IPS-18a (cell line): ENCODE measurements around the gene UGGT1.

Source experiments
- H3K27ac ChIP-seq: one replicate; pipeline ENCODE4 v1.5.1; 2013; ENCODE audit warnings: low read length
- H3K27me3 ChIP-seq: one replicate; pipeline ENCODE4 v1.6.1; 2013; ENCODE audit warnings: mild to moderate bottlenecking, low read length; ENCODE audit not compliant: control insufficient read depth, insufficient read depth
- H3K36me3 ChIP-seq: one replicate; pipeline ENCODE4 v1.6.1; 2013; ENCODE audit warnings: low read depth, low read length; ENCODE audit not compliant: control insufficient read depth
- H3K4me1 ChIP-seq: one replicate; pipeline ENCODE4 v1.6.1; 2013; ENCODE audit warnings: low read depth, low read length; ENCODE audit not compliant: control insufficient read depth
- H3K4me3 ChIP-seq: one replicate; pipeline ENCODE4 v1.5.1; 2013; ENCODE audit warnings: low read length
- H3K9ac ChIP-seq: one replicate; pipeline ENCODE4 v1.6.1; 2013; ENCODE audit warnings: mild to moderate bottlenecking, low read length, moderate library complexity
- H3K9me3 ChIP-seq: one replicate; pipeline ENCODE4 v1.6.1; 2013; ENCODE audit warnings: low read depth, low read length; ENCODE audit not compliant: control insufficient read depth

UGGT1 gene

GRCh38 chr2:128090945-128091725 is at the start of gene UGGT1:
Gene UGGT1 (plus strand): TSS chr2:128091200. CDS start chr2:128091358, 158 bp downstream.
- Histone ChIP-seq H3K27me3 (no peaks in the 10 kb centered on the region), H3K27ac (no peak within 1 kb of the TSS), H3K4me3 (peak within 1 kb of the TSS; percentile 90), H3K9ac (peak within 1 kb of the TSS; percentile 80), H3K36me3 (no peaks in the 10 kb centered on the region), H3K4me1 (no peaks in the 10 kb centered on the region), H3K9me3 (no peaks in the 10 kb centered on the region)

- Histone ChIP-seq H3K9me3 (peaks cover 20% of the 10 kb centered on the region), H3K27me3 (no peaks in the 10 kb centered on the region), H3K9ac (no peak overlapping the region), H3K4me3 (no peak overlapping the region), H3K36me3 (no peaks in the 10 kb centered on the region), H3K4me1 (no peaks in the 10 kb centered on the region), H3K27ac (no peak overlapping the region)
These were observed 49.4 kb upstream of the UGGT1 start for GRCh38 chr2:128041561-128041960.

GRCh38 chr2:128043041-128043440 is 48.0 kb upstream of the UGGT1 start:
- Histone ChIP-seq H3K9me3 (peaks cover 14% of the 10 kb centered on the region), H3K36me3 (no peaks in the 10 kb centered on the region), H3K9ac (no peak overlapping the region), H3K27ac (no peak overlapping the region), H3K4me1 (no peaks in the 10 kb centered on the region), H3K4me3 (no peak overlapping the region), H3K27me3 (no peaks in the 10 kb centered on the region)

- Histone ChIP-seq H3K27ac (no peak overlapping the region), H3K9me3 (no peaks in the 10 kb centered on the region), H3K4me1 (no peaks in the 10 kb centered on the region), H3K36me3 (no peaks in the 10 kb centered on the region), H3K9ac (no peak overlapping the region), H3K4me3 (no peak overlapping the region), H3K27me3 (no peaks in the 10 kb centered on the region)
These were observed 37.7 kb upstream of the UGGT1 start for GRCh38 chr2:128053331-128053730.

GRCh38 chr2:128054104-128054885 is 36.7 kb upstream of the UGGT1 start:
- Histone ChIP-seq H3K36me3 (no peaks in the 10 kb centered on the region), H3K9me3 (no peaks in the 10 kb centered on the region), H3K4me3 (no peak overlapping the region), H3K27me3 (no peaks in the 10 kb centered on the region), H3K27ac (no peak overlapping the region), H3K9ac (no peak overlapping the region), H3K4me1 (no peaks in the 10 kb centered on the region)

GRCh38 chr2:128057334-128057733 is 33.7 kb upstream of the UGGT1 start:
- Histone ChIP-seq H3K36me3 (no peaks in the 10 kb centered on the region), H3K9me3 (no peaks in the 10 kb centered on the region), H3K9ac (no peak overlapping the region), H3K4me1 (no peaks in the 10 kb centered on the region), H3K27me3 (no peaks in the 10 kb centered on the region), H3K4me3 (no peak overlapping the region), H3K27ac (no peak overlapping the region)

- no peaks in the 10 kb centered on the region for H3K36me3 ChIP-seq
- no peak overlapping the region for H3K4me3 ChIP-seq
These were observed 32.9 kb upstream of the UGGT1 start for GRCh38 chr2:128058114-128058513.

GRCh38 chr2:128062571-128062970 is 28.4 kb upstream of the UGGT1 start:
- Histone ChIP-seq H3K36me3 (no peaks in the 10 kb centered on the region), H3K27ac (no peak overlapping the region), H3K27me3 (no peaks in the 10 kb centered on the region), H3K9ac (no peak overlapping the region), H3K4me1 (no peaks in the 10 kb centered on the region), H3K4me3 (no peak overlapping the region), H3K9me3 (no peaks in the 10 kb centered on the region)

More at GRCh38 chr2:128058114-128058513, 32.9 kb upstream of the UGGT1 start:
- no peak overlapping the region for H3K9ac ChIP-seq
- no peaks in the 10 kb centered on the region for H3K27me3 ChIP-seq
- H3K9me3 ChIP-seq = no peaks in the 10 kb centered on the region
- H3K4me1 ChIP-seq = no peaks in the 10 kb centered on the region
- no peak overlapping the region for H3K27ac ChIP-seq

GRCh38 chr2:128064353-128064752 is 26.6 kb upstream of the UGGT1 start:
- H3K36me3 ChIP-seq = no peaks in the 10 kb centered on the region

GRCh38 chr2:128069769-128070168 is 21.2 kb upstream of the UGGT1 start:
- no peak overlapping the region for H3K27ac ChIP-seq
- H3K4me3 ChIP-seq = no peak overlapping the region
- H3K27me3 ChIP-seq = no peaks in the 10 kb centered on the region

More at GRCh38 chr2:128064353-128064752, 26.6 kb upstream of the UGGT1 start:
- Histone ChIP-seq H3K4me1 (no peaks in the 10 kb centered on the region), H3K27me3 (no peaks in the 10 kb centered on the region), H3K9me3 (no peaks in the 10 kb centered on the region), H3K4me3 (no peak overlapping the region), H3K9ac (no peak overlapping the region), H3K27ac (no peak overlapping the region)

GRCh38 chr2:128073278-128073677 is 17.7 kb upstream of the UGGT1 start:
- Histone ChIP-seq H3K36me3 (no peaks in the 10 kb centered on the region), H3K9me3 (no peaks in the 10 kb centered on the region), H3K4me1 (no peaks in the 10 kb centered on the region), H3K27me3 (no peaks in the 10 kb centered on the region), H3K9ac (no peak overlapping the region), H3K4me3 (no peak overlapping the region), H3K27ac (no peak overlapping the region)

More at GRCh38 chr2:128069769-128070168, 21.2 kb upstream of the UGGT1 start:
- Histone ChIP-seq H3K4me1 (no peaks in the 10 kb centered on the region), H3K9me3 (no peaks in the 10 kb centered on the region), H3K9ac (no peak overlapping the region), H3K36me3 (no peaks in the 10 kb centered on the region)
